Testis (tissue), 3 donors: Measurements from ENCODE around the gene ESRRB. TPM values are rescaled to one million over a fixed set of nuclear protein-coding genes. Genes with fewer than 3 reads are reported as not detected.

ENCODE experiments used
- DNase-seq: peaks from one replicate; pipeline ENCODE4 v3.0.0-alpha.2; 2019
- H3K27ac ChIP-seq, 2 donors: fragments of 200-600 bp; sonication (generic); one replicate each; pipeline ENCODE4 v1.5.1; 2019
- H3K27me3 ChIP-seq: fragments of 200-600 bp; sonication (generic); one replicate; pipeline ENCODE4 v1.5.1; 2019
- H3K36me3 ChIP-seq: fragments of 200-600 bp; sonication (generic); one replicate; pipeline ENCODE4 v1.5.1; 2017; ENCODE audit warnings: low read depth; ENCODE audit errors: missing control alignments
- H3K4me1 ChIP-seq: fragments of 200-600 bp; sonication (generic); one replicate; pipeline ENCODE4 v1.5.1; 2019
- H3K4me3 ChIP-seq, 2 donors: fragments of 200-600 bp; sonication (generic); one replicate each; pipeline ENCODE4 v1.5.1; 2017 to 2019
- H3K9me3 ChIP-seq: fragments of 200-600 bp; sonication (generic); one replicate; pipeline ENCODE4 v1.5.1; 2017
- CTCF ChIP-seq, 3 experiments: fragments of 450-650 bp in 2 of 3; fragments of 200-600 bp in 1 of 3; sonication (generic) in 1 of 3; IDR thresholded peaks; one replicate each; pipeline ENCODE4 v1.5.1; 2016 to 2019; ENCODE audit warnings: antibody characterized with exemption in 3 of 3, mild to moderate bottlenecking in 2 of 3, moderate library complexity in 1 of 3
- POLR2A ChIP-seq: fragments of 450-650 bp; IDR thresholded peaks from one replicate; pipeline ENCODE4 v1.6.1; 2017; ENCODE audit warnings: antibody characterized with exemption, mild to moderate bottlenecking, moderate library complexity
- WGBS, 2 donors: methylation state at CpG; one replicate each; pipeline ENCODE4 v1.1.5; 2018; 5-methylcytosine and 5-hydroxymethylcytosine counted together
- intact Hi-C: fragments of 100-400 bp; cut with DNase I; formaldehyde crosslinking; loops from one replicate; pipeline ENCODE4 v1.15.1; 2023; ENCODE audit warnings: low total_unique reads
- polyA plus RNA-seq: library from polyadenylated mRNA; stranded (reverse); fragments of 350-450 nt; fragmentation: Illumina TruSeq; extraction: RNeasy Lipid Tissue Mini Kit (QIAGEN cat#74804); gene quantifications from one replicate; pipeline ENCODE4 v1.2.3, GENCODE V29; 2014; ENCODE audit warnings: low read depth, low replicate concordance; ENCODE audit not compliant: insufficient read depth
- total RNA-seq, 2 donors: library from RNA; depleted of rRNA; stranded (reverse); fragments of >200 nt; gene quantifications; one replicate each; pipeline ENCODE4 v1.2.3, GENCODE V29; 2016

ESRRB gene
- total and polyA plus RNA-seq, 3 donors from 2014 or later, result 2.5 to 3.3 (median 2.8) TPM

- 78 to 93% methylated on average over 3 of the region's 3 CpGs for WGBS, 2 donors
- Histone ChIP-seq H3K4me3 (no peak overlapping the region), H3K27me3 (no peaks in the 10 kb centered on the region), H3K27ac (no peak overlapping the region), H3K9me3 (no peaks in the 10 kb centered on the region), H3K36me3 (no peaks in the 10 kb centered on the region), H3K4me1 (no peaks in the 10 kb centered on the region)
- no peak for TF ChIP-seq POLR2A
- no peak for TF ChIP-seq CTCF (IDR thresholded peaks at IDR 0.05)
- intact Hi-C loops, result no loop called here
- DNase-seq, result no peak
Measured at GRCh38 chr14:76502638-76503037, 126.7 kb downstream of the ESRRB start.

DNA sequence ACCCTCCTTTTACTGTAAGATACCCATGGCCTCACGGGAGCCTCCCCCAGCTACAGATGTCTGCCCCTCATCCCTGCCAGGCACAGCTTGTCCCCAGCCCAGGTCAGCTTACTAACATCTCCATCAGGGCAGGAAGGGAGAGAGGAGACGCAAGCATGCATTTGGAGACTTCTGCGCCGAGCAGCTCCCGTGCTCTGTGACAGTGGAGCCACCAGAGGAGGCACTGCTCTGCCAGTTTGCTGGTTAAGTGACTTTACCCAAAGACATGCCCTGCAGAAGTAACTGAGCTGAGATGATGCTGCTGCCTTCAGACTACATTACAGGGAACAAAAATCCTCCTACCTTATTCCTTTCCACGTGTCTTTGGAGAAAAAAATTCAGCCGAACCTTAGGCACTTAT, 133.4 kb downstream of the ESRRB start:
- Histone ChIP-seq H3K9me3 (no peaks in the 10 kb centered on the region), H3K27ac (no peak overlapping the region), H3K4me1 (no peaks in the 10 kb centered on the region), H3K27me3 (no peaks in the 10 kb centered on the region), H3K36me3 (no peaks in the 10 kb centered on the region), H3K4me3 (no peak overlapping the region)
- TF ChIP-seq CTCF (IDR thresholded peaks at IDR 0.05) (no peak), POLR2A (no peak)
- no peak for DNase-seq
- 84 to 87% methylated on average over 7 of the region's 7 CpGs for WGBS, 2 donors
- intact Hi-C loops, result no loop called here

GRCh38 chr14:76510181-76510580, 134.2 kb downstream of the ESRRB start:
- Histone ChIP-seq H3K27me3 (no peaks in the 10 kb centered on the region), H3K36me3 (no peaks in the 10 kb centered on the region), H3K4me1 (no peaks in the 10 kb centered on the region), H3K4me3 (no peak overlapping the region), H3K27ac (no peak overlapping the region), H3K9me3 (no peaks in the 10 kb centered on the region)
- 74 to 93% methylated on average over 3 of the region's 3 CpGs for WGBS, 2 donors
- intact Hi-C loops, result no loop called here
- no peak for DNase-seq
- no peak for TF ChIP-seq CTCF (IDR thresholded peaks at IDR 0.05)
- TF ChIP-seq POLR2A, result no peak

DNA sequence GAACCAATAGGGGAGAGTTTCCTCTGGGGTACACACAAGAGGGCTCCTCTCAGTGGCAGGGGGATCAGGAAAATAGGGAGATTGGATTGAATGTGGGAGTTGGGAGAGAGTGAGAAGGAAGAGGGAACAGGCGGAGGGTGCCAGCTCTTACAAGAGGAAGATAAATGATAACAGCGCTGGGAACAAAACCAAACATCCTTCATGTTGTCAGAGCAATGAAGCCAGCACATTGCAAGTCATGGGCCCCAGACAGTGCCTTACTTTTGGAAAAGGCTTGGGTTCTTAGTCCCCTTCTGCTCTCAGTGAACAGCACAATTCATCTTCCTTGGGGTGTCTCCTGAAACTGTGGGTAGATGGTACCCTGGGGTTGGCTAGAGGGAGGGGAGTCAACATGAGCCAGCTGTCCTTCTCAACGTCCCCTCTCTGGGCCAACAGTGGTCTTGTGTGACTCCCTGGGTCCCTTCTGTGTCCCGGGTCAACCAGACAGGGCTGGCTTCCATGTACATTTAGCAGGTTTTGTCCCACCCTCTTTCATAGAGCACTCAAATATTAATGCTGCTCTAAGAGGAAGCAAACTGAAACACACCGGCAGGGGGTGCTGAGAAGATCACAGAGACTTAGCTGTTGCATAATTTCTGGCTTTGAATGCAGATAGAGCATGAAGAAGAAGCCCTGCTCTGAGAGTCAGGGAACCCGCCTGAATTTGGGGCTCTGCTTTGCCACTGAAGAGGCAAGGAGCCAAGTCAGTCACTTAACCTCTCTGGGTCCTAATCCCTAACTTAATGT, 138.5 kb downstream of the ESRRB start:
- no peaks in the 10 kb centered on the region for H3K27me3 ChIP-seq
- H3K4me3 ChIP-seq, result no peak overlapping the region
- intact Hi-C loops, result no loop called here
- H3K36me3 ChIP-seq, result no peaks in the 10 kb centered on the region
- no peaks in the 10 kb centered on the region for H3K9me3 ChIP-seq
- no peak overlapping the region for H3K27ac ChIP-seq
- H3K4me1 ChIP-seq, result no peaks in the 10 kb centered on the region
- 61 to 77% methylated on average over 4 to 6 of the region's 6 CpGs for WGBS, 2 donors
- no peak for TF ChIP-seq CTCF (IDR thresholded peaks at IDR 0.05)
- TF ChIP-seq POLR2A, result no peak
- no peak for DNase-seq

DNA sequence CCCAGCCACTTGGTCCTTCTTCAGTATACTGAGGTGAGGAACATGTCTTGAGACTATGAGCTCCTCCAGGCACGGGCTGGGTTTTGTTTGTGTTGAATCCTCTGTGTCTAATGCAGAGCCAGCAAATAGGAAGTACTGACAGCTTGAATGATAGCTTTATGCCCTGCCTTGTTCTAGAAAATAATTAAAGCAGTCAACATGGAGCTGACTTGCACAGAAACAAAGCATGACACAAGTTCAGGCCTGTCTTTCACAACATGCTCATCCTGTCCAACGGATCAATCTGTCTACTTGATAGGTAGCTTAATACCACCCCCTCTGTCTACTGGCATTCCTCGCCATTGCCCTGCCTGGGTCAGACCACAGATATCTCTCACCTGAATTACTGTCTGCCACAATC, 140.9 kb downstream of the ESRRB start:
- 61 to 74% methylated on average over 3 of the region's 3 CpGs for WGBS, 2 donors
- intact Hi-C loops, result no loop called here

More for the DNA sequence above, 140.9 kb downstream of the ESRRB start:
- H3K36me3 ChIP-seq, result no peaks in the 10 kb centered on the region
- no peaks in the 10 kb centered on the region for H3K9me3 ChIP-seq
- H3K27ac ChIP-seq, result no peak overlapping the region
- H3K27me3 ChIP-seq, result no peaks in the 10 kb centered on the region
- no peak for DNase-seq
- no peaks in the 10 kb centered on the region for H3K4me1 ChIP-seq
- TF ChIP-seq CTCF (IDR thresholded peaks at IDR 0.05) (no peak), POLR2A (no peak)
- no peak overlapping the region for H3K4me3 ChIP-seq
